HepG2 (cell line): ENCODE measurements around the gene HAGHL. TPM values are rescaled to one million over a fixed set of nuclear protein-coding genes. Genes with fewer than 3 reads are reported as not detected.

ENCODE experiments used
- ATAC-seq: fragments of 200-7000 bp; cut with Tn5 transposase; 3 replicates; pipeline ENCODE4 v1.9.1; 2020; ENCODE audit warnings: mild to moderate bottlenecking, moderate library complexity
- BruUV-seq: library from RNA; stranded (reverse); fragments of 400-500 nt; replicated peaks from 2 replicates; lab custom pipeline; 2021; lab: Mats Ljungman, UMichigan
- CTCF ChIA-PET: fragments of 300-600 bp; formaldehyde crosslinking; extraction: SDS; loops from one replicate; lab custom pipeline; 2021; ENCODE audit warnings: low total read pairs, inconsistent platforms, low intra/inter-chr PET ratio; lab: Yijun Ruan, JAX
- POLR2A ChIA-PET: fragments of 350-600 bp; sonication (Branson Sonifier 250); formaldehyde crosslinking; loops from one replicate; lab custom pipeline; 2020; ENCODE audit warnings: antibody characterized with exemption, inconsistent platforms; lab: Yijun Ruan, JAX
- DNase-seq: peaks from one replicate; pipeline ENCODE4 v3.0.0-alpha.2; 2015; ENCODE audit warnings: low spot score
- FAIRE-seq: peaks from 3 replicates; lab custom pipeline; 2011; peaks lifted over from hg19 to GRCh38; lab: Jason Lieb, UNC
- H2AFZ ChIP-seq: one replicate; pipeline ENCODE4 v1.6.1; 2011; ENCODE audit warnings: low read length, inconsistent platforms
- H3K27ac ChIP-seq: fragments of 300-600 bp; 3 replicates; pipeline ENCODE4 v1.8.0; 2011; ENCODE audit warnings: mixed run types, mild to moderate bottlenecking, mixed read lengths, low read length, inconsistent platforms; ENCODE audit not compliant: insufficient read depth; ENCODE audit errors: extremely low read length
- H3K27me3 ChIP-seq, 2 experiments: fragments of 200-600 bp in 1 of 2; 2 replicates in 1 of 2; 3 replicates in 1 of 2; pipeline versions ENCODE4 v1.6.0 to v1.8.0; 2011; ENCODE audit warnings: low read length in 2 of 2, mild to moderate bottlenecking in 2 of 2, moderate library complexity in 2 of 2, inconsistent platforms in 1 of 2; ENCODE audit not compliant: insufficient read depth in 2 of 2, control insufficient read depth in 1 of 2
- H3K36me3 ChIP-seq, 2 experiments: fragments of 200-600 bp in 1 of 2; replicated peaks in 1 of 2; 2 replicates in 1 of 2; 3 replicates in 1 of 2; pipeline versions ENCODE4 v1.5.1 to v1.8.0; 2011; ENCODE audit warnings: low read length in 2 of 2, inconsistent platforms in 1 of 2; ENCODE audit not compliant: insufficient read depth in 2 of 2, control insufficient read depth in 1 of 2
- H3K4me1 ChIP-seq: 2 replicates; pipeline ENCODE4 v1.5.1; 2012; ENCODE audit warnings: low read length, inconsistent platforms; ENCODE audit not compliant: insufficient read depth
- H3K4me2 ChIP-seq: 2 replicates; pipeline ENCODE4 v1.6.0; 2011; ENCODE audit warnings: low read depth, low read length, inconsistent platforms
- H3K4me3 ChIP-seq, 3 experiments: fragments of 200-600 bp in 1 of 3; sonication (generic), shearing (Covaris generic) in 1 of 3; replicated peaks in 1 of 3; 2 replicates each; pipeline ENCODE4 v1.5.1; 2011 to 2016; ENCODE audit warnings: low read length in 3 of 3, inconsistent platforms in 2 of 3, low read depth in 2 of 3, mild to moderate bottlenecking in 2 of 3, control low read depth in 1 of 3, mixed read lengths in 1 of 3; ENCODE audit not compliant: insufficient read depth in 1 of 3
- H3K79me2 ChIP-seq: one replicate; pipeline ENCODE4 v1.6.1; 2011; ENCODE audit warnings: low read length, inconsistent platforms; ENCODE audit not compliant: insufficient read depth
- H3K9ac ChIP-seq: 2 replicates; pipeline ENCODE4 v1.6.0; 2011; ENCODE audit warnings: mild to moderate bottlenecking, low read depth, low read length, inconsistent platforms; ENCODE audit not compliant: insufficient read depth
- H3K9me3 ChIP-seq: 2 replicates; pipeline ENCODE4 v1.5.1; 2012; ENCODE audit warnings: mild to moderate bottlenecking, low read length
- H4K20me1 ChIP-seq: 2 replicates; pipeline ENCODE4 v1.6.0; 2011; ENCODE audit warnings: inconsistent platforms, mild to moderate bottlenecking, low read length, moderate library complexity; ENCODE audit not compliant: insufficient read depth
- DMAP1 ChIP-seq: IDR thresholded peaks from 2 replicates; pipeline ENCODE4 v1.6.1; 2016
- FOXP1 ChIP-seq, 2 experiments: fragments of 450-650 bp in 1 of 2; IDR thresholded peaks; 2 replicates each; pipeline ENCODE4 v1.6.1; 2017 to 2018; ENCODE audit warnings: antibody characterized with exemption in 1 of 2
- HOXA9 ChIP-seq: sonication (generic); formaldehyde crosslinking; IDR thresholded peaks from 2 replicates; pipeline ENCODE4 v1.8.1; 2022; ENCODE audit warnings: missing genetic modification reagents, mild to moderate bottlenecking, moderate library complexity, borderline replicate concordance
- KLF11 ChIP-seq: IDR thresholded peaks from 2 replicates; pipeline ENCODE4 v1.6.1; 2016; ENCODE audit warnings: missing compliant biosample characterization
- NKX3-1 ChIP-seq: sonication (generic); formaldehyde crosslinking; IDR thresholded peaks from 2 replicates; pipeline ENCODE4 v1.5.0; 2020; ENCODE audit warnings: missing genetic modification reagents
- NONO ChIP-seq, 2 experiments: fragments of 450-650 bp in 1 of 2; sonication (generic) in 1 of 2; formaldehyde crosslinking in 1 of 2; IDR thresholded peaks in 1 of 2; conservative IDR thresholded peaks in 1 of 2; 2 replicates each; pipeline versions ENCODE4 v1.6.1 to v1.8.0; 2017 to 2022; ENCODE audit warnings: mild to moderate bottlenecking in 1 of 2, missing genetic modification reagents in 1 of 2, moderate library complexity in 1 of 2
- PAX8 ChIP-seq: sonication (generic); formaldehyde crosslinking; IDR thresholded peaks from 2 replicates; pipeline ENCODE4 v1.8.0; 2022; ENCODE audit warnings: mild to moderate bottlenecking, missing genetic modification reagents, borderline replicate concordance
- RAD21 ChIP-seq: fragments of 450-650 bp; formaldehyde crosslinking; IDR thresholded peaks from 2 replicates; pipeline ENCODE4 v1.5.0; 2020; ENCODE audit warnings: mild to moderate bottlenecking
- SATB2 ChIP-seq: sonication (generic); formaldehyde crosslinking; IDR thresholded peaks from 2 replicates; pipeline ENCODE4 v1.5.0; 2020; ENCODE audit warnings: missing genetic modification reagents
- ZBTB46 ChIP-seq: sonication (generic); formaldehyde crosslinking; IDR thresholded peaks from 2 replicates; pipeline ENCODE4 v1.4.0; 2020; ENCODE audit warnings: mild to moderate bottlenecking, missing genetic modification reagents, borderline replicate concordance
- ZNF124 ChIP-seq: sonication (generic); formaldehyde crosslinking; IDR thresholded peaks from 2 replicates; pipeline ENCODE4 v1.4.0; 2020; ENCODE audit warnings: missing genetic modification reagents
- ZNF468 ChIP-seq: sonication (generic); formaldehyde crosslinking; IDR thresholded peaks from 2 replicates; pipeline ENCODE4 v1.8.0; 2022; ENCODE audit warnings: mild to moderate bottlenecking, moderate library complexity, missing genetic modification reagents
- ZNF724P ChIP-seq: sonication (generic); formaldehyde crosslinking; IDR thresholded peaks from 2 replicates; pipeline ENCODE4 v1.8.0; 2022; ENCODE audit warnings: missing genetic modification reagents, borderline replicate concordance
- ZNF878 ChIP-seq: sonication (generic); formaldehyde crosslinking; IDR thresholded peaks from 2 replicates; pipeline ENCODE4 v1.8.1; 2023; ENCODE audit warnings: mild to moderate bottlenecking, missing genetic modification reagents, moderate library complexity
- WGBS: methylation state at CpG from one replicate; pipeline ENCODE4 v1.1.6; 2017; ENCODE audit warnings: low lambda C conversion rate; 5-methylcytosine and 5-hydroxymethylcytosine counted together
- in situ Hi-C: cut with HindIII; loops from 2 replicates; pipeline ENCODE4 v1.10.0; 2017; ENCODE audit warnings: low pct_unique_long_range_greater_than_20kb; ENCODE audit not compliant: extremely low pct_ligation_motif_present
- intact Hi-C: fragments of 100-400 bp; cut with micrococcal nuclease; formaldehyde crosslinking; loops from one replicate; pipeline ENCODE4 v1.10.0; 2022; ENCODE audit not compliant: unreplicated experiment
- polyA plus RNA-seq, 8 experiments: library from polyadenylated mRNA; depleted of rRNA in 3 of 8; stranded (reverse) in 7 of 8; unstranded in 1 of 8; fragments of >200 nt; fragmentation: Illumina TruSeq in 4 of 8; extraction: Trizol in 4 of 8; gene quantifications; 2 replicates each; pipeline versions ENCODE4 v1.2.1 to v1.2.3, GENCODE V29; 2011 to 2016; ENCODE audit warnings: low read depth in 4 of 8, missing spikeins in 1 of 8, mixed read lengths in 1 of 8; ENCODE audit not compliant: insufficient read depth in 1 of 8
- total RNA-seq, 5 experiments: library from RNA; depleted of rRNA; stranded (reverse); fragments of >200 nt; fragmentation: Illumina TruSeq; extraction: Trizol; gene quantifications; 2 replicates each; pipeline ENCODE4 v1.2.3, GENCODE V29; 2016; ENCODE audit warnings: low read depth in 1 of 5

HAGHL gene
- total and polyA plus RNA-seq, 2 of the 13 experiments (the other 11 are each of a cell fraction or from before 2014, with no cell fraction given) = 3.4 to 8.4 TPM

- TF ChIP-seq PAX8 (CRISPR knock-in tag) = no peak
- TF ChIP-seq DMAP1 (CRISPR knock-in tag) = no peak
- TF ChIP-seq HOXA9 (CRISPR knock-in tag) = no peak
- no peak for TF ChIP-seq NONO (IDR thresholded peaks at IDR 0.05)
- no peak for TF ChIP-seq NONO (CRISPR knock-in tag; conservative IDR thresholded peaks at IDR 0.05)
- no peak for TF ChIP-seq KLF11 (CRISPR knock-in tag)
- TF ChIP-seq ZBTB46 (CRISPR knock-in tag) = no peak
- no peak for TF ChIP-seq ZNF124 (CRISPR knock-in tag)
- no peak for TF ChIP-seq RAD21
- TF ChIP-seq ZNF724P (CRISPR knock-in tag) = no peak
- no peak for TF ChIP-seq ZNF468 (CRISPR knock-in tag)
- no peak for TF ChIP-seq FOXP1 (IDR thresholded peaks at IDR 0.05)
- no peak for TF ChIP-seq FOXP1 (CRISPR knock-in tag; IDR thresholded peaks at IDR 0.05)
- TF ChIP-seq SATB2 (CRISPR knock-in tag) = no peak
- TF ChIP-seq NKX3-1 (CRISPR knock-in tag) = no peak
- no peak for TF ChIP-seq ZNF878 (CRISPR knock-in tag)
- TF ChIP-seq, all 625 proteins: peak for 0
- ATAC-seq (no peak), DNase-seq (no peak), FAIRE-seq (no peak)
- no peaks in the 10 kb centered on the region for H3K36me3 ChIP-seq
- H3K4me2 ChIP-seq = no peak overlapping the region
- no TSS peak for BruUV-seq
- intact Hi-C loops = no loop called here
- H3K4me3 ChIP-seq = no peak overlapping the region
- no peaks in the 10 kb centered on the region for H3K9me3 ChIP-seq
- in situ Hi-C loops = no loop called here
- 0 out of 2 replicates have a peak, but pooled peaks cover under 1% of the 10 kb centered on the region for H3K4me1 ChIP-seq
- H3K79me2 ChIP-seq = no peaks in the 10 kb centered on the region
- 4% methylated on average over 3 of the region's 14 CpGs for WGBS
- H3K27me3 ChIP-seq = peaks cover 25 to 79% of the 10 kb centered on the region in 2 experiments; a peak in 4 of 5 replicates
- CTCF ChIA-PET = no interaction called here
- H3K27ac ChIP-seq = no peak overlapping the region
- no peak overlapping the region for H2AFZ ChIP-seq
- no peak overlapping the region for H3K9ac ChIP-seq
- H4K20me1 ChIP-seq = no peaks in the 10 kb centered on the region
- POLR2A ChIA-PET = interaction anchor here (1.4 kb wide), 1 partner anchor 12 kb away, joined by 4 read pairs; no protein-coding TSS in a partner anchor
Observed at GRCh38 chr16:707062-707538, 19.8 kb upstream of the HAGHL start.
